ENCODE data around the gene FUBP1. TPM values are rescaled to one million over a fixed set of nuclear protein-coding genes. Genes with fewer than 3 reads are reported as not detected.

The FUBP1 gene
- total and polyA plus RNA-seq, 4 experiments from 2014 or later, result 31.5 to 270 (median 152) TPM

DNA sequence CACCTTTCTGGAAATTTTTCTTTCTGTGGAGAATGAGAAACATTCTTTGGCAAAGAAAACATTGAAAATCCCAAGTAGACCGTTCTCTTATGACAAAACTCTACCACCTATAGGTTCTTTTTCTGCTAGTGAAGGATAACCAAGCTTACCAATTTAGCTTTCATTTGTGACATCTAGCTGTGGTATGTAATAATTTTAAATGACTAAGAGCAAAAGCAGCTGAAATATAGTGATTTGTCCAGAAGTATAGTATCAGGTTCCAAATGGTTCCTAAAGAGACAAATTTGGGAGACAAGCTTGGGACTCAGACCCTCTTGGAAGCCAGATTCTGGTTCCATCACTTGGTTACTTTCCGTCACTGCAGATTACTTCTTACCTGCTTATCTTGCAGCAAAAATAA, 24.4 kb downstream of the FUBP1 start:
- POLR2A ChIA-PET (ENCODE audit: partially characterized antibody), result interaction anchor here (1.0 to 1.4 kb wide), 2 partner anchors 23 to 50 kb away, joined by 3 read pairs; partner anchors contain the start of gene DNAJB4
- Mint-ChIP-seq H3K27me3 (no peaks in the 10 kb centered on the region), H3K4me3 (no peak overlapping the region), H3K4me1 (peaks cover 9 to 26% (median 16%) of the 10 kb centered on the region in 4 donors), H3K9me3 (peaks cover 0 to 1% (median 0%) of the 10 kb centered on the region in 8 donors), H3K36me3 (peaks cover 39 to 75% of the 10 kb centered on the region in 2 donors), H3K27ac (peak overlapping the region in 1 of 7 donors; percentile 24)
- Histone ChIP-seq H3K27ac (ENCODE audit: low read depth, low read length) (no peak overlapping the region), H3K36me3 (ENCODE audit: insufficient read depth, low read length) (peaks cover 70% of the 10 kb centered on the region), H3K4me3 (ENCODE audit: low read length in 2 of 2) (no peak overlapping the region), H3K4me1 (ENCODE audit: insufficient read depth, low read length) (peaks cover 5% of the 10 kb centered on the region), H3K27me3 (ENCODE audit: insufficient read depth, low read length) (no peaks in the 10 kb centered on the region), H3K9me3 (ENCODE audit: control insufficient read depth in 1 of 2, low read length in 2 of 2) (no peaks in the 10 kb centered on the region)
- intact Hi-C loops (cut with micrococcal nuclease), result no loop called here
- CTCF ChIA-PET (ENCODE audit: partially characterized antibody), result interaction anchor here (0.9 kb wide), 1 partner anchor 21 kb away, joined by 3 read pairs; no protein-coding TSS in a partner anchor
- DNase-seq, result no peak

DNA sequence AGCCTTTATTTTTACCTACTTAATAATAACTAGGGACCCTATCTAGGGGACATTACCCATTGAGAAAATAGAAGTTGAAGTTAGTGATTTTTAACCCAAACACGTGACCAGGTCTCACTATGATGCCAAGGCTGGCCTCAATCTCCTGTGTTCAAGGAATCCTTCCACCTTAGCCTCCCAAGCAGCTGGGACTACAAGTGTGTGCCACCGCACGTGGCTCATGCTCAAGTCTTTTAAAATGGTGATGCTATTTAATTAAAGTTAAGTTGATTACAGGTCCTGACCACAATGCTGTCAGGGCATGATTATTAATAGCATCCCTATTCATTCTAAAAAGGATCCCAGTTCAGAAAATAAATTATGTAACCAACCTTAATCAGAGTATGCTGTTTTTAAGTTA, 25.0 kb downstream of the FUBP1 start:
- peaks cover 0 to 1% (median 0%) of the 10 kb centered on the region in 8 donors for H3K9me3 Mint-ChIP-seq
- Histone ChIP-seq H3K4me1 (ENCODE audit: insufficient read depth, low read length) (peaks cover 5% of the 10 kb centered on the region), H3K27ac (ENCODE audit: low read depth, low read length) (no peak overlapping the region), H3K36me3 (ENCODE audit: insufficient read depth, low read length) (peaks cover 72% of the 10 kb centered on the region), H3K4me3 (ENCODE audit: low read length in 2 of 2) (no peak overlapping the region), H3K9me3 (ENCODE audit: control insufficient read depth in 1 of 2, low read length in 2 of 2) (no peaks in the 10 kb centered on the region), H3K27me3 (ENCODE audit: insufficient read depth, low read length) (no peaks in the 10 kb centered on the region)
- POLR2A ChIA-PET (ENCODE audit: partially characterized antibody), result interaction anchor here (1.0 kb wide), 1 partner anchor 51 kb away, joined by 3 read pairs; the partner anchor contains the start of gene DNAJB4
- DNase-seq, result no peak
- H3K4me3 Mint-ChIP-seq, result no peak overlapping the region
- peak overlapping the region in 2 of 7 donors; percentile 12 to 25 for H3K27ac Mint-ChIP-seq
- CTCF ChIA-PET (ENCODE audit: partially characterized antibody), result interaction anchor here (0.9 kb wide), 1 partner anchor 22 kb away, joined by 3 read pairs; no protein-coding TSS in a partner anchor
- H3K4me1 Mint-ChIP-seq, result peaks cover 9 to 28% (median 15%) of the 10 kb centered on the region in 4 donors
- intact Hi-C loops (cut with micrococcal nuclease), result no loop called here
- H3K36me3 Mint-ChIP-seq, result peaks cover 37 to 78% of the 10 kb centered on the region in 2 donors
- no peaks in the 10 kb centered on the region for H3K27me3 Mint-ChIP-seq

DNA sequence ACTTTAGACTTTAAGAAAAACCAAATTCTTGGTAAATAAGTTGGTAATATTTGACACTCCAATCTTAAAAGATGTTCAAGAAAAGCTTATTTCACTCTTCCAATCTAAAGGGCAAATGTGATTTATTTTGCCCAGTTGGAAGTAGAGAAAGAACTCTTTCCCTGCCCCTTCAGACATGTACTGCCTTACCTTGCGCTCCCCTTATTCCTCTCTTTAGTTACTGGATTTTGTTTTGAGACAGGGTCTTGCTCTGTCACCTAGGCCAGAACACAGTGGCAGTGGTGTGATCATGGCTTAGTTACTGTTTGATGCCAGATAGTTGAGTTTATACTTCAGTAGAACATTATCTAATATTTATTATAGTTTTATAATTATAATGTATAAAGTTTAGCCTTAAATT, 27.5 kb downstream of the FUBP1 start:
- H3K4me1 ChIP-seq (ENCODE audit: insufficient read depth, low read length), result peaks cover 5% of the 10 kb centered on the region
- ChIA-PET CTCF (ENCODE audit: partially characterized antibody) (interaction anchor here (1.2 kb wide), 1 partner anchor 15 kb away, joined by 3 read pairs; no protein-coding TSS in a partner anchor), POLR2A (ENCODE audit: partially characterized antibody) (interaction anchor here (0.8 to 1.3 kb wide), 2 partner anchors 14 to 25 kb away, joined by 3 to 5 read pairs; no protein-coding TSS in a partner anchor)
- intact Hi-C loops (cut with micrococcal nuclease), result no loop called here
- no peaks in the 10 kb centered on the region for H3K27me3 ChIP-seq (ENCODE audit: insufficient read depth, low read length)
- no peak for DNase-seq
- no peak overlapping the region for H3K27ac ChIP-seq (ENCODE audit: low read depth, low read length)
- H3K27ac Mint-ChIP-seq, result peak overlapping the region in 1 of 7 donors; percentile 39
- no peak overlapping the region for H3K4me3 ChIP-seq (ENCODE audit: low read length in 2 of 2)
- H3K27me3 Mint-ChIP-seq, result no peaks in the 10 kb centered on the region
- no peak overlapping the region for H3K4me3 Mint-ChIP-seq
- H3K4me1 Mint-ChIP-seq, result peaks cover 10 to 21% (median 16%) of the 10 kb centered on the region in 4 donors
- H3K9me3 Mint-ChIP-seq, result no peaks in the 10 kb centered on the region
- peaks cover 70% of the 10 kb centered on the region for H3K36me3 ChIP-seq (ENCODE audit: insufficient read depth, low read length)
- no peaks in the 10 kb centered on the region for H3K9me3 ChIP-seq (ENCODE audit: control insufficient read depth in 1 of 2, low read length in 2 of 2)
- peaks cover 40 to 81% of the 10 kb centered on the region in 2 donors for H3K36me3 Mint-ChIP-seq

DNA sequence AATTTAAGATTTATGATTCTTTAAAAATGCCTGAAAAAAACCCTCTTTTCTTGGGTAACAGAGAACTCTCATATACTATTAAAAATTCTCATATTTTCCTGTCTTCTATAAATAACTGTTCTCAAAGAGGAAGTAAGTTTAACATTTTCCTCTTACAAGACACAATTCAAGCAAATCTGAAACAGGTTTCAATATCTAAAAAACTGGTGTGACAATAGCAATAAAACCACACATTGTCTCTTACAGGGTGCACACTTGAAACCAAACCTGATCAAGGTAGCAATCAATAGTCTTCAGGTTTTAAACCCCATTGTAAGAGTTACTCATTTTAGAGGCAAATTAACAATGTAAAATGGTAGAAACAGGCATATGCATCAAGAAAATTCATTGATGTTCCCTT, 28.0 kb downstream of the FUBP1 start:
- H3K27ac Mint-ChIP-seq, result no peak overlapping the region
- H3K4me1 ChIP-seq (ENCODE audit: insufficient read depth, low read length), result peaks cover 5% of the 10 kb centered on the region

DNA sequence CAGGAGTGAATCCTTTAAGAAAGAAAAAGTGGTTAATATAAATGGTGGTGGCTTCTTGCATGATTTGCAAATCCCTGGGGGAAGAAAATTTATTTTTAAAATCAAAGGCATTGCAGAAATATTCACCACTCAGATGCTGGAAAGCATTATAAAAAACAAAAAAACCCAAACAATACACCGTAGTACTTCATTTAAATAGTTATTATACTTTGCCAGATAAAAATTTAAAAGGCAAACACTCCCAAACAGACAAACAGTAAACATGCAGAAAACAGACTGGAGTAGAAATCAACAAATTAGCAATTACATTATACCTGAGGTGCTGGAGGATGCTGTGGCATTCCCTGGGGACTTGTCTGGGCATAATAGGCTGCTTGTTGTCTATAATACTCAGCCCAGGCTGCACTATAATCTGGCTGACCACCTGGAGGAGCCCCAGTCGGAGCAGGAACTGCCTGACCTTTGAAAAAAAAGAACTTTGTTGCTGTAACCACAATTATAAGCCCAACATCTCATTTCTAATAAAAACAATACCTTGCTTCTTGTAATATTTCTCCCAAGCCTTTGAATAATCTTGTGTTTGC, 29.9 kb downstream of the FUBP1 start:
- Mint-ChIP-seq H3K36me3 (peaks cover 40 to 75% of the 10 kb centered on the region in 2 donors), H3K27me3 (no peaks in the 10 kb centered on the region), H3K4me3 (no peak overlapping the region), H3K27ac (peak overlapping the region in 3 of 7 donors; percentile 17 to 62 (median 29)), H3K9me3 (no peaks in the 10 kb centered on the region), H3K4me1 (peaks cover 10 to 22% (median 18%) of the 10 kb centered on the region in 4 donors)
- Histone ChIP-seq H3K4me1 (ENCODE audit: insufficient read depth, low read length) (peaks cover 5% of the 10 kb centered on the region), H3K36me3 (ENCODE audit: insufficient read depth, low read length) (peaks cover 63% of the 10 kb centered on the region), H3K4me3 (ENCODE audit: low read length in 2 of 2) (no peak overlapping the region), H3K27ac (ENCODE audit: low read depth, low read length) (no peak overlapping the region), H3K9me3 (ENCODE audit: control insufficient read depth in 1 of 2, low read length in 2 of 2) (no peaks in the 10 kb centered on the region), H3K27me3 (ENCODE audit: insufficient read depth, low read length) (no peaks in the 10 kb centered on the region)
- ChIA-PET POLR2A (ENCODE audit: partially characterized antibody) (no interaction called here), CTCF (ENCODE audit: partially characterized antibody) (no interaction called here)
- intact Hi-C loops (cut with micrococcal nuclease), result no loop called here
- DNase-seq, result no peak

More for the DNA sequence above, 28.0 kb downstream of the FUBP1 start:
- Histone ChIP-seq H3K9me3 (ENCODE audit: control insufficient read depth in 1 of 2, low read length in 2 of 2) (no peaks in the 10 kb centered on the region), H3K27me3 (ENCODE audit: insufficient read depth, low read length) (no peaks in the 10 kb centered on the region), H3K27ac (ENCODE audit: low read depth, low read length) (no peak overlapping the region), H3K4me3 (ENCODE audit: low read length in 2 of 2) (no peak overlapping the region), H3K36me3 (ENCODE audit: insufficient read depth, low read length) (peaks cover 69% of the 10 kb centered on the region)
- CTCF ChIA-PET (ENCODE audit: partially characterized antibody), result interaction anchor here (1.2 kb wide), 1 partner anchor 15 kb away, joined by 3 read pairs; no protein-coding TSS in a partner anchor
- intact Hi-C loops (cut with micrococcal nuclease), result no loop called here
- H3K27me3 Mint-ChIP-seq, result no peaks in the 10 kb centered on the region
- no peak for DNase-seq
- H3K36me3 Mint-ChIP-seq, result peaks cover 40 to 81% of the 10 kb centered on the region in 2 donors
- no peaks in the 10 kb centered on the region for H3K9me3 Mint-ChIP-seq
- peaks cover 10 to 21% (median 16%) of the 10 kb centered on the region in 4 donors for H3K4me1 Mint-ChIP-seq
- POLR2A ChIA-PET (ENCODE audit: partially characterized antibody), result interaction anchor here (1.3 kb wide), 2 partner anchors 13 to 28 kb away, joined by 3 to 5 read pairs; partner anchors contain the start of gene FUBP1
- H3K4me3 Mint-ChIP-seq, result no peak overlapping the region

DNA sequence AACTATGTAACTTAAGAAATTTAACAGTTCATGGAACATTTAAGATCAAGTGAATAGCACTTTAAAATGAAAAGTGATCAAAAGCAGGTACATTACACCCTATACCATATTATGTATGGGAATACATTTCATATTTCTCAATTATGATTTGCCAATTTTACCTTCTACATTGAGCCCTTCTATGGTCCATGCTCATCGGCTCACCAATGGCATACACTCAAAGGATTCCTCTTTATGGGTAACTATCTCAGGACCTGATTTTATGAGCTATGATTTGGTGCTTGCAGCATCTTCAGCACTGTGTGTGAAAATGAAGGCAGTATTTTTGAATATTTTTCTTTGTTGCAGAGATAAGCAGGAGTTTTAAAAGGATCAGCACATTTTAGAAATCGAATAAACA, 33.5 kb downstream of the FUBP1 start:
- no peak for DNase-seq
- peaks cover 47% of the 10 kb centered on the region for H3K36me3 ChIP-seq (ENCODE audit: insufficient read depth, low read length)
- Mint-ChIP-seq H3K4me3 (no peak overlapping the region), H3K27me3 (no peaks in the 10 kb centered on the region), H3K9me3 (no peaks in the 10 kb centered on the region), H3K4me1 (peaks cover 5 to 17% (median 11%) of the 10 kb centered on the region in 4 donors), H3K36me3 (peaks cover 38 to 57% of the 10 kb centered on the region in 2 donors), H3K27ac (peak overlapping the region in 1 of 7 donors; percentile 42)
- H3K4me1 ChIP-seq (ENCODE audit: insufficient read depth, low read length), result no peaks in the 10 kb centered on the region
- H3K9me3 ChIP-seq (ENCODE audit: control insufficient read depth in 1 of 2, low read length in 2 of 2), result no peaks in the 10 kb centered on the region
- POLR2A ChIA-PET (ENCODE audit: partially characterized antibody), result no interaction called here
- CTCF ChIA-PET (ENCODE audit: partially characterized antibody), result no interaction called here
- no peak overlapping the region for H3K27ac ChIP-seq (ENCODE audit: low read depth, low read length)
- H3K4me3 ChIP-seq (ENCODE audit: low read length in 2 of 2), result no peak overlapping the region
- no peaks in the 10 kb centered on the region for H3K27me3 ChIP-seq (ENCODE audit: insufficient read depth, low read length)
- intact Hi-C loops (cut with micrococcal nuclease), result no loop called here

DNA sequence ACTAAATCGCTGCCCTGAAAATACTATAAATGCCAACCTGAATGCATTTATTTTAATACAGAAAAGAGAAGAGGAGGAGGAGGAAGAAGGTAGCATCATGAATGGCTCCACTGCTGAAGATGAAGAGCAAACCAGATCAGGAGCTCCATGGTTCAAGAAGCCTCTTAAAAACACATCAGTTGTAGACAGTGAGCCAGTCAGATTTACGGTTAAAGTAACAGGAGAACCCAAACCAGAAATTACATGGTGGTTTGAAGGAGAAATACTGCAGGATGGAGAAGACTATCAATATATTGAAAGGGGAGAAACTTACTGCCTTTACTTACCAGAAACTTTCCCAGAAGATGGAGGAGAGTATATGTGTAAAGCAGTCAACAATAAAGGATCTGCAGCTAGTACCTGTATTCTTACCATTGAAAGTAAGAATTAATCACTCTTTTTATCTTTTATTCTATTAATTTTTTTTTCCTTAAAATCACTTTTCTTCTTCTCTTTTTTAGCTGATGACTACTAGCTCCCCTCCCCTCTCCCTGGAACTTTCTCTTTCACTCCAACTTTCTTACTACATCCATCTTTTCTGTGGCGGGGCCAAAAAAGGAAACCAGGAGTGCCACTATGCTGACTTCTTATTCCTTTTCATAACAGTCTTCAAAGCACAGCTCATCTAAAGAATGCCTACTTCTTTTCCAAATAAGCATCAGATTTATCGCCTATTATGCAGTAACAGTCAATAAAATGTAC, 36.3 kb downstream of the FUBP1 start:
- no peaks in the 10 kb centered on the region for H3K9me3 Mint-ChIP-seq
- H3K27me3 Mint-ChIP-seq, result no peaks in the 10 kb centered on the region
- H3K4me1 Mint-ChIP-seq, result peaks cover 0 to 12% (median 5%) of the 10 kb centered on the region in 4 donors
- peaks cover 28% of the 10 kb centered on the region for H3K36me3 ChIP-seq (ENCODE audit: insufficient read depth, low read length)
- ChIA-PET POLR2A (ENCODE audit: partially characterized antibody) (interaction anchor here (0.5 to 1.2 kb wide), 2 partner anchors 36 to 49 kb away, joined by 3 read pairs; no protein-coding TSS in a partner anchor), CTCF (ENCODE audit: partially characterized antibody) (no interaction called here)
- H3K4me3 Mint-ChIP-seq, result no peak overlapping the region
- H3K36me3 Mint-ChIP-seq, result peaks cover 25 to 37% of the 10 kb centered on the region in 2 donors
- H3K4me3 ChIP-seq (ENCODE audit: low read length in 2 of 2), result no peak overlapping the region
- H3K27me3 ChIP-seq (ENCODE audit: insufficient read depth, low read length), result no peaks in the 10 kb centered on the region
- DNase-seq, result no peak
- peak overlapping the region in 4 of 7 donors; percentile 14 to 78 (median 53) for H3K27ac Mint-ChIP-seq
- H3K27ac ChIP-seq (ENCODE audit: low read depth, low read length), result no peak overlapping the region
- H3K4me1 ChIP-seq (ENCODE audit: insufficient read depth, low read length), result no peaks in the 10 kb centered on the region
- intact Hi-C loops (cut with micrococcal nuclease), result no loop called here
- no peaks in the 10 kb centered on the region for H3K9me3 ChIP-seq (ENCODE audit: control insufficient read depth in 1 of 2, low read length in 2 of 2)

Data from CD4-positive, alpha-beta memory T cell (primary cell).